Measurements from ENCODE around the gene LRFN2.

Gene LRFN2

GRCh38 chr6:40378071-40378724 is 209.0 kb downstream of the LRFN2 start:
- H3K4me3 ChIP-seq (replicated peaks; ENCODE audit: low read depth, low read length): no peak overlapping the region
- TF ChIP-seq CTCF (IDR thresholded peaks at IDR 0.05; ENCODE audit: low read length, missing control alignments): no peak
- no peak for DNase-seq (ENCODE audit: low read depth)

GRCh38 chr6:40377173-40377806 is 209.9 kb downstream of the LRFN2 start:
- H3K4me3 ChIP-seq (replicated peaks; ENCODE audit: low read depth, low read length): no peak overlapping the region
- no peak for TF ChIP-seq CTCF (IDR thresholded peaks at IDR 0.05; ENCODE audit: low read length, missing control alignments)
- no peak for DNase-seq (ENCODE audit: low read depth)

DNA sequence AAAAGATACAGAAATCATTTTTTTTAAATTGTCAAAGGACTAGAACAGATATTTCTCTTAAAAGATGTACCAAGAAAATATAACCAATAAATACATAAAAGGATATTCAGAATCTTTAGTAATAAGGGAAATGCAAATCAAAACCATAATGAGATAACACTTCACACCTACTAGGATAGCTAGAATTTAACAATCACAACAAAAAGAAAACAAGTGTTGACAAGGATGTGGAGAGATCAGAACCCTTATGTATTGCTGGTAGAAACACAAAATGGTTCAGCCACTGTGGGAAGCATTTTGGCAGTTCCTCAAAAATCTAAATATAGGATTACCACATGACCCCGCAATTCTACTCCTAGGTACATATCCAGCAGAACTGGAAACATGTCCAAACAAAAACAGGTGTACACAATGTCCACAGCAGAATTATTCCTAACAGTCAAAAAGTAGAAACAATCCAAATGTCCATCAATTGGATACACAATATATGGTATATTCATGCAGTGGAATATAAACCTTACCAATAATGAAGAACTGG is 211.0 kb downstream of the LRFN2 start:
- TF ChIP-seq CTCF (IDR thresholded peaks at IDR 0.05; ENCODE audit: low read length, missing control alignments): no peak
- no peak for DNase-seq (ENCODE audit: low read depth)
- H3K4me3 ChIP-seq (replicated peaks; ENCODE audit: low read depth, low read length): no peak overlapping the region

DNA sequence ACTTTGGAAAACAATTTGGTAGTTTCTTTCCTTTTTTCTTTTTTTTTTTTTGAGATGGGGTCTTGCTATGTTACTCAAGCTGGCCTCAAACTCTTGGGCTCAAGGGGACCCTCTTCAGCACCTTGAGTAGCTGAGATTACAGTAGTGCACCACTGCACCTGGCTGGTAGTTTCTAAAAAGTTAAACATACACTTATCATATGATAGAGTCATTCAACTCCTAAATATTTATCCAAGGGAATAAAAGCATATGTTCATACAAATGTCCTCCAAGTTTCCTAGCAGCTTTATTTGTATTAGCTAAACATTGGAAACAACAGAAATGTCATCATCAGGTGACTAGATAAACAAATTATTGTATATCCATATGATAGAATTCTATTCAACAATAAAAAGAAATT is 213.9 kb downstream of the LRFN2 start:
- no peak overlapping the region for H3K4me3 ChIP-seq (replicated peaks; ENCODE audit: low read depth, low read length)
- DNase-seq (ENCODE audit: low read depth): no peak
- TF ChIP-seq CTCF (IDR thresholded peaks at IDR 0.05; ENCODE audit: low read length, missing control alignments): no peak

DNA sequence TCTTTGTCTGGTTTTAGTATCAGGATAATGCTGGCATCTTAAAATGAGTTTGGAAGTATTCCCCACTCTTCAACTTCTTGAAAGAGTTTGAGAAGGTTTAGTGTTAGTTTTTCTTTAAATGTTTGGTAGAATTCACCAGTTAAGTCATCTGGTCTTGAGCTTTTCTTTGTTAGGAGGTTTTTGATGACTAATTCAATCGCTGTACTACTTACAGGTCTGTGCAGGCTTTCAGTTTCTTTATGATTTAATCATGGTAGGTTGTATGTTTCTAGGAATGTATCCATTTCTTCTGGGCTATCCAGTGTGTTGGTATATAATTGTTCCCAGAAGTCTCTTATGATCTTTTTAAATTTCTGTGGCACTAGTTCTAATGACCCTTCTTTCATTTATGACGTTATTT is 215.5 kb downstream of the LRFN2 start:
- H3K4me3 ChIP-seq (replicated peaks; ENCODE audit: low read depth, low read length): no peak overlapping the region
- no peak for DNase-seq (ENCODE audit: low read depth)
- no peak for TF ChIP-seq CTCF (IDR thresholded peaks at IDR 0.05; ENCODE audit: low read length, missing control alignments)

GRCh38 chr6:40371095-40371494 is 216.1 kb downstream of the LRFN2 start:
- TF ChIP-seq CTCF (IDR thresholded peaks at IDR 0.05; ENCODE audit: low read length, missing control alignments): no peak
- H3K4me3 ChIP-seq (replicated peaks; ENCODE audit: low read depth, low read length): no peak overlapping the region
- no peak for DNase-seq (ENCODE audit: low read depth)

Measured in fibroblast of pulmonary artery (primary cell).